ENCODE measurements around the gene PLA2R1.
A peak's percentile ranks its signal among the peaks of the same experiment; 100 is the strongest.
"Not testable (repeated sequence)": the region's sequence is repeated elsewhere in the genome, so short reads cannot be mapped to it uniquely, and the experiment has no call there.

The PLA2R1 gene

GRCh38 chr2:159968279-159968900 is 94.0 kb downstream of the PLA2R1 start:
- H3K9me3 Mint-ChIP-seq, result no peaks in the 10 kb centered on the region
- ATAC-seq (replicated peaks), result peak; percentile 35 to 40
- no peak overlapping the region for H3K4me3 Mint-ChIP-seq
- no peak overlapping the region for H3K27ac Mint-ChIP-seq
- peaks cover 8 to 11% of the 10 kb centered on the region in 2 donors for H3K4me1 Mint-ChIP-seq
- H3K27me3 Mint-ChIP-seq, result no peaks in the 10 kb centered on the region
- H3K36me3 Mint-ChIP-seq, result no peaks in the 10 kb centered on the region
- peak; percentile 9 for DNase-seq

- Mint-ChIP-seq H3K4me3 (peak overlapping the region in 1 of 2 donors; percentile 18), H3K27ac (peak overlapping the region; percentile 57), H3K27me3 (no peaks in the 10 kb centered on the region), H3K4me1 (peaks cover 23 to 50% of the 10 kb centered on the region in 2 donors), H3K9me3 (no peaks in the 10 kb centered on the region), H3K36me3 (peaks cover 0 to 1% of the 10 kb centered on the region in 2 donors)
- peak; percentile 5 for DNase-seq
- peak; percentile 94 to 95 for ATAC-seq (replicated peaks)
These were observed 98.7 kb downstream of the PLA2R1 start for GRCh38 chr2:159963700-159964099.

DNA sequence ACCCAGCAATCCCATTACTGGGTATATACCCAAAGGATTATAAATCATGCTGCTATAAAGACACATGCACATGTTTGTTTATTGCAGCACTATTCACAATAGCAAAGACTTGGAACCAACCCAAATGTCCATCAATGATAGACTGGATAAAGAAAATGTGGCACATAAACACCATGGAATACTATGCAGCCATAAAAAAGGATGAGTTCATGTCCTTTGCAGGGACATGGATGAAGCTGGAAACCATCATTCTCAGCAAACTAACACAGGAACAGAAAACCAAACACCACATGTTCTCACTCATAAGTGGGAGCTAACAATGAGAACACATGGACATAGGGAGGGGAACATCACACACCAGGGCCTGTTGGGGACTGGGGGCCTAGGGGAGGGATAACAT is 99.9 kb downstream of the PLA2R1 start:
- not testable (repeated sequence) for H3K36me3 Mint-ChIP-seq; H3K4me3 Mint-ChIP-seq; DNase-seq; H3K9me3 Mint-ChIP-seq; H3K27me3 Mint-ChIP-seq; ATAC-seq (replicated peaks); H3K27ac Mint-ChIP-seq
- H3K4me1 Mint-ChIP-seq, result peaks cover 23 to 50% of the 10 kb centered on the region in 2 donors

DNA sequence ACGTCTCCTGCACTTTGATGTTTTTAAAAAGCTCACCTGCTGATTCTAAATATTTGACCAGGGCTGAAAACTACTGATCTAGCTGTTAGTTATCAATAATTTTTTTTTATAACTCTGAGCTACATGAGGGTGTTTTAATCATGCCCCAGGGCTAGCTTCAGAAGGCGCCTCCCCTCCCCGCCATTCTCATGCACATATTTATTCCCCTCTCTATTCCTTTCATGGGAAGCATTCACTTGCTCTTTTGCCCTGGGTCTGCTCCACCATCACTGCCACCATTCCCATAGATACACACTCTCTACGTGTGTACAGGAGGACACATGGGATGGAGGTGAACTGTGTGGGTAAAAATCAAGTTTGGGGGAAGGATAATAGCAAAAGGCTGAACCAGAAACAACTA is 101.0 kb downstream of the PLA2R1 start:
- Mint-ChIP-seq H3K4me1 (peaks cover 23 to 50% of the 10 kb centered on the region in 2 donors), H3K27ac (no peak overlapping the region), H3K36me3 (peaks cover 0 to 4% of the 10 kb centered on the region in 2 donors), H3K9me3 (peaks cover 0 to 5% of the 10 kb centered on the region in 2 donors), H3K27me3 (no peaks in the 10 kb centered on the region), H3K4me3 (no peak overlapping the region)
- DNase-seq (no peak), ATAC-seq (replicated peaks) (no peak)

DNA sequence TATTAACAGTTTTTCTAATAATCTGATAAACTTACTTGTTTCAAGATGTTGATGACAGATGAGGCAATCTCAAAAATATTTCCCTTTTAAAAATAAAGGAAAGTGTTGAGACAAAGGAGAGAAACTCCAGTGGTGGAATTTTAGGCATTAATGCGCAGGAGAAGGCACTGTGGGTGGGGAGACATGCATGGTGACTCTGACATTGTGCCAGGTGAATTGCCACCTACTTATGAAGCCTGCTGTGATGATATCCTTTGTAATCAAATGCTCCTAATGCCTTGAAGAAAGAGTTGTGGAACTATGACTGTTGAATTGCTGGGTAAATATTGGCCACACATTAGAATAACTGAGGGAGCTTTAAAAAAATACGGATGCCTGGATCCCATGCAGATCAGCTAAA is 101.4 kb downstream of the PLA2R1 start:
- H3K4me3 Mint-ChIP-seq, result no peak overlapping the region

DNA sequence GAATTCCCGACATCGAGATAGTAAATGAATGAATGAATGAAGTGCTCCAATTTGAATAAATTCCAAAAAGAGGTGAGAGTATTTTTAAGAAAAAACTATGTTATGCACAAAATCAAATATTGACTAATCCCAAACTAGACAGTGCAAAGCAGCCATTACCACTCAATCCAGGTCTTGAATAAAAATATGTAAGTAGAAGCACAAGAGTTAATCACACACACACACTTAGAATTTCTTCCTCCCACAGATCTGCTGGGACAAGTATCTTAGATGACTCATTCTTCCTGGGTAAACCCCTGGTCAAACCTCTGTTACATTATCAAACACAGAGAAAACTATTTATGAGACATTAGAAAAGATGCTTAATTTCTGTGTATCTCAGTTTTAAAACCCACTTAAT is 102.0 kb downstream of the PLA2R1 start:
- ATAC-seq (replicated peaks), result peak; percentile 74 to 80
- Mint-ChIP-seq H3K4me3 (peak overlapping the region in 1 of 2 donors; percentile 7), H3K36me3 (peaks cover 0 to 4% of the 10 kb centered on the region in 2 donors), H3K27me3 (no peaks in the 10 kb centered on the region), H3K4me1 (peaks cover 23 to 50% of the 10 kb centered on the region in 2 donors), H3K9me3 (peaks cover 0 to 5% of the 10 kb centered on the region in 2 donors), H3K27ac (no peak overlapping the region)
- DNase-seq, result no peak

More for the DNA sequence above, 101.4 kb downstream of the PLA2R1 start:
- Mint-ChIP-seq H3K9me3 (peaks cover 0 to 5% of the 10 kb centered on the region in 2 donors), H3K27ac (no peak overlapping the region), H3K4me1 (peaks cover 23 to 50% of the 10 kb centered on the region in 2 donors), H3K27me3 (no peaks in the 10 kb centered on the region), H3K36me3 (peaks cover 0 to 4% of the 10 kb centered on the region in 2 donors)
- no peak for DNase-seq
- no peak for ATAC-seq (replicated peaks)

GRCh38 chr2:159959136-159959535 is 103.3 kb downstream of the PLA2R1 start:
- DNase-seq (no peak), ATAC-seq (replicated peaks) (no peak)
- H3K27me3 Mint-ChIP-seq, result no peaks in the 10 kb centered on the region
- H3K4me3 Mint-ChIP-seq, result no peak overlapping the region
- peaks cover 19 to 48% of the 10 kb centered on the region in 2 donors for H3K4me1 Mint-ChIP-seq
- no peak overlapping the region for H3K27ac Mint-ChIP-seq
- H3K9me3 Mint-ChIP-seq, result peaks cover 0 to 5% of the 10 kb centered on the region in 2 donors
- H3K36me3 Mint-ChIP-seq, result peaks cover 0 to 4% of the 10 kb centered on the region in 2 donors

GRCh38 chr2:159953136-159953823 is 109.1 kb downstream of the PLA2R1 start:
- DNase-seq (no peak), ATAC-seq (replicated peaks) (no peak)
- Mint-ChIP-seq H3K27ac (no peak overlapping the region), H3K9me3 (peaks cover 0 to 2% of the 10 kb centered on the region in 2 donors), H3K4me3 (no peak overlapping the region), H3K4me1 (no peaks in the 10 kb centered on the region), H3K36me3 (peaks cover 0 to 3% of the 10 kb centered on the region in 2 donors), H3K27me3 (no peaks in the 10 kb centered on the region)

DNA sequence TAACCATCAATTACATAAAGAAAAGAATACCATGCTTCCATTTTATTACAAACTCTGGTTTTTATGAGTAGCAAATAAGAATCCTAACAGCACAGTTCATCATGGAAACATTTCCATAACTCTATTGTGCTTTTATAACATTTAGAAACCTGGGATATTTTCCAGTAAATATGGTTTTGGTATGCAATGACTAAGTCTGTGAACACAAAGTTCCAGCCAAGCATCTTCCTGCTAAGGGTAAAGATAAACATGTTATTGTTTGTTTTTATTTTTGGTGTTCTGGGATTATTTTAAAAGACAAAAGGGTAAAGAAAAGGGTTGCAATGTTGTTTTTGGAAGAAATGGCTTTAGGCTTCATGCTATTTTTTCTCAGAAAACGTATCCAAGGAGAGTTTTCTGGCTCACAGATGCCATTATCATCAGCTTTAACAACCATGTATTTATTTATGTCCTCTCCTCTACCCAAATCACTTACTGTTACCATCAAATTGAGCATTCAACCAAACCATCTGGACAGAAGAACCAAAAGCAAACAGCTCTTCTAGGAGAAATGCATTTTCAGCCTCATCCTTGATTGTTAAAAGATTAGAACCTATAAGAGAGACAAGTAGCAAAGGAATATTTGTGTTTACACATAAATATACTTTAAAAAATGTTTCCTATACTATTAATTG is 116.0 kb downstream of the PLA2R1 start:
- DNase-seq (no peak), ATAC-seq (replicated peaks) (no peak)
- Mint-ChIP-seq H3K4me1 (no peaks in the 10 kb centered on the region), H3K27ac (no peak overlapping the region), H3K36me3 (no peaks in the 10 kb centered on the region), H3K9me3 (no peaks in the 10 kb centered on the region), H3K27me3 (no peaks in the 10 kb centered on the region), H3K4me3 (no peak overlapping the region)

GRCh38 chr2:159944874-159945273 is 117.5 kb downstream of the PLA2R1 start:
- Mint-ChIP-seq H3K27ac (no peak overlapping the region), H3K9me3 (no peaks in the 10 kb centered on the region), H3K36me3 (no peaks in the 10 kb centered on the region), H3K4me3 (no peak overlapping the region), H3K27me3 (no peaks in the 10 kb centered on the region), H3K4me1 (peaks cover 4 to 5% of the 10 kb centered on the region in 2 donors)
- DNase-seq, result no peak
- ATAC-seq (replicated peaks), result no peak

GRCh38 chr2:159942146-159942545 is 120.3 kb downstream of the PLA2R1 start:
- Mint-ChIP-seq H3K27me3 (no peaks in the 10 kb centered on the region), H3K9me3 (no peaks in the 10 kb centered on the region), H3K4me3 (no peak overlapping the region), H3K36me3 (no peaks in the 10 kb centered on the region), H3K4me1 (peaks cover 9 to 15% of the 10 kb centered on the region in 2 donors), H3K27ac (no peak overlapping the region)
- ATAC-seq (replicated peaks), result no peak
- no peak for DNase-seq

- Mint-ChIP-seq H3K9me3 (no peaks in the 10 kb centered on the region), H3K36me3 (no peaks in the 10 kb centered on the region), H3K27ac (no peak overlapping the region), H3K4me1 (peaks cover 9 to 15% of the 10 kb centered on the region in 2 donors), H3K4me3 (no peak overlapping the region), H3K27me3 (no peaks in the 10 kb centered on the region)
- DNase-seq, result no peak
- ATAC-seq (replicated peaks), result no peak
These were observed 120.7 kb downstream of the PLA2R1 start for GRCh38 chr2:159941729-159942128.

DNA sequence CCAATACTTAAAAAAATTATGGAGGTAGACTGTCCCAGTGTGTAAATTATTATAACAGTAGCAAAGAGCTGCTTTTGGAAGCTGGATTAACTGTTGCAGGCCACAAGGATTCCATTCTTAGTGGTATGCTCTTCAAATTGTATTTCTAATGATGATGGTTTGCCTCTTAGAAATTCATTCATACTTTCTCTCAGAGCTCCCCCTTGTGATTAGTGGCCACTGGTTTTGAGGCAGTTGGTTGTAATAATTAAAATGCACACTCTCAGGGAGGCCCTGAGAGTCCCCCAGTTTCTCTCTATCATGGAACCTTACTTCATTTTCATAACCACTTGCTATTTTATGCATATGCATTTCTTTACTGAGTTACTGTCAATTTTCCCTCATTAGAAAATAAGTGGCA is 122.5 kb downstream of the PLA2R1 start:
- Mint-ChIP-seq H3K9me3 (peaks cover 3 to 4% of the 10 kb centered on the region in 2 donors), H3K36me3 (no peaks in the 10 kb centered on the region), H3K4me3 (no peak overlapping the region), H3K27me3 (no peaks in the 10 kb centered on the region), H3K27ac (no peak overlapping the region), H3K4me1 (peaks cover 13 to 26% of the 10 kb centered on the region in 2 donors)
- ATAC-seq (replicated peaks), result peak; percentile 85
- DNase-seq, result no peak

DNA sequence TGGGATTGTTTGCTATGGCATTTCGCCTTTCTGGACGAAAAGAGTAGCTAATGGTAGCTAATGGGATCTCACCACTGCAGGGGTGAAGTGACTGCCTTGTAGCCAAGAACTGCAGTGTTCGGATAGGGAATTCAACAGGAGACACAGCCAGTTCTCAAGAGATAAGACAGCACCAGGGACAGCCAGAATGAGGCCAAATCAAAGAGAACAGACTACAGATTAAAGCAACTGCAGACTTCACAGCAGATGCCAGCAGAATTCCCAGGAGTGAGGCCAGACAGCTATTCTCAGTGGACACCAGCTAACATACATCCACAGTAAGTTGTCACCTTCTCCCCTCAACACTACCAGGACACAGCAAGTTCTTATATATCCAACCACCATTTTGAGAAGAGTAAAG is 124.0 kb downstream of the PLA2R1 start:
- DNase-seq (no peak), ATAC-seq (replicated peaks) (no peak)
- Mint-ChIP-seq H3K27me3 (no peaks in the 10 kb centered on the region), H3K36me3 (no peaks in the 10 kb centered on the region), H3K9me3 (peaks cover 3 to 7% of the 10 kb centered on the region in 2 donors), H3K4me3 (no peak overlapping the region), H3K27ac (no peak overlapping the region), H3K4me1 (peaks cover 20 to 39% of the 10 kb centered on the region in 2 donors)

All from stimulated activated naive B cell treated with anti-CD40 and anti-IgM and Interleukin-4, amounts not matched to agents 10 μg/mL and 1 μg/mL and 100 μg/mL, for 72 hours (primary cell).